ENCODE measurements around the gene HAX1.
"Not testable (repeated sequence)": the region's sequence is repeated elsewhere in the genome, so short reads cannot be mapped to it uniquely, and the experiment has no call there.

DNA sequence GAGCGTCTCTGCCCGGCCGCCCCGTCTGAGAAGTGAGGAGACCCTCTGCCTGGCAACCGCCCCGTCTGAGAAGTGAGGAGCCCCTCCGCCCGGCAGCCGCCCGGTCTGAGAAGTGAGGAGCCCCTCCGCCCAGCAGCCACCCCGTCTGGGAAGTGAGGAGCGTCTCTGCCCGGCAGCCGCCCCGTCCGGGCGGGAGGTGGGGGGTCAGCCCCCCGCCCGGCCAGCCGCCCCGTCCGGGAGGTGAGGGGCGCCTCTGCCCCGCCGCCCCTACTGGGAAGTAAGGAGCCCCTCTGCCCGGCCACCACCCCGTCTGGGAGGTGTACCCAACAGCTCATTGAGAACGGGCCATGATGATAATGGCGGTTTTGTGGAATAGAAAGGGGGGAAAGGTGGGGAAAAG is 15.2 kb downstream of the HAX1 start:
- not testable (repeated sequence) for TF ChIP-seq POLR2A (IDR thresholded peaks at IDR 0.05; ENCODE audit: low read depth, low read length); TAF1 (IDR thresholded peaks at IDR 0.05; ENCODE audit: low read depth, low read length); SPI1 (IDR thresholded peaks at IDR 0.05; ENCODE audit: low read depth, low read length); POLR2AphosphoS5 (IDR thresholded peaks at IDR 0.05; ENCODE audit: low read depth, low read length); PAX5 (IDR thresholded peaks at IDR 0.05; ENCODE audit: insufficient read depth, low read length, severe bottlenecking); POU2F2 (IDR thresholded peaks at IDR 0.05; ENCODE audit: low read depth, low read length)

Data from GM12891 (cell line).